Measurements from ENCODE around the gene PAPPA2.
A peak's percentile ranks its signal among the peaks of the same experiment; 100 is the strongest.
"Not testable (repeated sequence)": the region's sequence is repeated elsewhere in the genome, so short reads cannot be mapped to it uniquely, and the experiment has no call there.

Gene PAPPA2

GRCh38 chr1:176617881-176618280 is 154.9 kb downstream of the PAPPA2 start:
- no peak overlapping the region for H3K9ac ChIP-seq (ENCODE audit: low read length)
- H3K4me1 ChIP-seq (ENCODE audit: control insufficient read depth, insufficient read depth, low read length) = peaks cover 12% of the 10 kb centered on the region
- peaks cover 3% of the 10 kb centered on the region for H3K9me3 ChIP-seq (ENCODE audit: control insufficient read depth, low read length)
- no peak overlapping the region for H3K4me3 ChIP-seq (ENCODE audit: low read length)
- H3K36me3 ChIP-seq (ENCODE audit: control insufficient read depth, insufficient read depth, low read length, severe bottlenecking) = no peaks in the 10 kb centered on the region
- no peaks in the 10 kb centered on the region for H3K27me3 ChIP-seq (replicated peaks; ENCODE audit: control insufficient read depth, insufficient read depth, low read length)
- DNase-seq (ENCODE audit: low read depth) = no peak

GRCh38 chr1:176619261-176619660 is 156.3 kb downstream of the PAPPA2 start:
- no peak overlapping the region for H3K9ac ChIP-seq (ENCODE audit: low read length)
- no peaks in the 10 kb centered on the region for H3K27me3 ChIP-seq (replicated peaks; ENCODE audit: control insufficient read depth, insufficient read depth, low read length)
- H3K9me3 ChIP-seq (ENCODE audit: control insufficient read depth, low read length) = peaks cover 7% of the 10 kb centered on the region
- DNase-seq (ENCODE audit: low read depth) = no peak
- no peaks in the 10 kb centered on the region for H3K36me3 ChIP-seq (ENCODE audit: control insufficient read depth, insufficient read depth, low read length, severe bottlenecking)
- H3K4me1 ChIP-seq (ENCODE audit: control insufficient read depth, insufficient read depth, low read length) = peaks cover 12% of the 10 kb centered on the region
- no peak overlapping the region for H3K4me3 ChIP-seq (ENCODE audit: low read length)

- no peak for DNase-seq (ENCODE audit: low read depth)
- H3K4me1 ChIP-seq (ENCODE audit: control insufficient read depth, insufficient read depth, low read length) = no peaks in the 10 kb centered on the region
- H3K9ac ChIP-seq (ENCODE audit: low read length) = no peak overlapping the region
- no peaks in the 10 kb centered on the region for H3K27me3 ChIP-seq (replicated peaks; ENCODE audit: control insufficient read depth, insufficient read depth, low read length)
- H3K9me3 ChIP-seq (ENCODE audit: control insufficient read depth, low read length) = peaks cover 7% of the 10 kb centered on the region
- H3K4me3 ChIP-seq (ENCODE audit: low read length) = no peak overlapping the region
- no peaks in the 10 kb centered on the region for H3K36me3 ChIP-seq (ENCODE audit: control insufficient read depth, insufficient read depth, low read length, severe bottlenecking)
These were observed 162.4 kb downstream of the PAPPA2 start for GRCh38 chr1:176625365-176625764.

- H3K27me3 ChIP-seq (replicated peaks; ENCODE audit: control insufficient read depth, insufficient read depth, low read length) = no peaks in the 10 kb centered on the region
- H3K9me3 ChIP-seq (ENCODE audit: control insufficient read depth, low read length) = peaks cover 7% of the 10 kb centered on the region
- DNase-seq (ENCODE audit: low read depth) = no peak
- H3K36me3 ChIP-seq (ENCODE audit: control insufficient read depth, insufficient read depth, low read length, severe bottlenecking) = no peaks in the 10 kb centered on the region
- no peaks in the 10 kb centered on the region for H3K4me1 ChIP-seq (ENCODE audit: control insufficient read depth, insufficient read depth, low read length)
- H3K9ac ChIP-seq (ENCODE audit: low read length) = no peak overlapping the region
- H3K4me3 ChIP-seq (ENCODE audit: low read length) = no peak overlapping the region
These were observed 163.6 kb downstream of the PAPPA2 start for GRCh38 chr1:176626572-176627061.

GRCh38 chr1:176628775-176629174 is 165.8 kb downstream of the PAPPA2 start:
- H3K27me3 ChIP-seq (replicated peaks; ENCODE audit: control insufficient read depth, insufficient read depth, low read length) = no peaks in the 10 kb centered on the region
- H3K9ac ChIP-seq (ENCODE audit: low read length) = no peak overlapping the region
- H3K4me3 ChIP-seq (ENCODE audit: low read length) = no peak overlapping the region
- no peaks in the 10 kb centered on the region for H3K9me3 ChIP-seq (ENCODE audit: control insufficient read depth, low read length)
- H3K4me1 ChIP-seq (ENCODE audit: control insufficient read depth, insufficient read depth, low read length) = no peaks in the 10 kb centered on the region
- H3K36me3 ChIP-seq (ENCODE audit: control insufficient read depth, insufficient read depth, low read length, severe bottlenecking) = no peaks in the 10 kb centered on the region
- no peak for DNase-seq (ENCODE audit: low read depth)

GRCh38 chr1:176634733-176635132 is 171.8 kb downstream of the PAPPA2 start:
- H3K4me1 ChIP-seq (ENCODE audit: control insufficient read depth, insufficient read depth, low read length); H3K9ac ChIP-seq (ENCODE audit: low read length); H3K4me3 ChIP-seq (ENCODE audit: low read length): not testable (repeated sequence)

GRCh38 chr1:176638713-176639526 is 175.9 kb downstream of the PAPPA2 start:
- Histone ChIP-seq H3K9ac (ENCODE audit: low read length) (no peak overlapping the region), H3K36me3 (ENCODE audit: control insufficient read depth, insufficient read depth, low read length, severe bottlenecking) (no peaks in the 10 kb centered on the region), H3K4me1 (ENCODE audit: control insufficient read depth, insufficient read depth, low read length) (no peaks in the 10 kb centered on the region), H3K27me3 (replicated peaks; ENCODE audit: control insufficient read depth, insufficient read depth, low read length) (no peaks in the 10 kb centered on the region), H3K4me3 (ENCODE audit: low read length) (no peak overlapping the region), H3K9me3 (ENCODE audit: control insufficient read depth, low read length) (no peaks in the 10 kb centered on the region)
- DNase-seq (ENCODE audit: low read depth) = no peak

More at GRCh38 chr1:176634733-176635132, 171.8 kb downstream of the PAPPA2 start:
- not testable (repeated sequence) for H3K9me3 ChIP-seq (ENCODE audit: control insufficient read depth, low read length); H3K36me3 ChIP-seq (ENCODE audit: control insufficient read depth, insufficient read depth, low read length, severe bottlenecking); DNase-seq (ENCODE audit: low read depth); H3K27me3 ChIP-seq (replicated peaks; ENCODE audit: control insufficient read depth, insufficient read depth, low read length)

GRCh38 chr1:176643536-176643935 is 180.6 kb downstream of the PAPPA2 start:
- DNase-seq (ENCODE audit: low read depth) = peak; percentile 7
- no peaks in the 10 kb centered on the region for H3K4me1 ChIP-seq (ENCODE audit: control insufficient read depth, insufficient read depth, low read length)

GRCh38 chr1:176648556-176648955 is 185.6 kb downstream of the PAPPA2 start:
- peak overlapping the region; percentile 37 for H3K4me3 ChIP-seq (ENCODE audit: low read length)
- H3K36me3 ChIP-seq (ENCODE audit: control insufficient read depth, insufficient read depth, low read length, severe bottlenecking) = no peaks in the 10 kb centered on the region
- H3K27me3 ChIP-seq (replicated peaks; ENCODE audit: control insufficient read depth, insufficient read depth, low read length) = no peaks in the 10 kb centered on the region
- peaks cover 27% of the 10 kb centered on the region for H3K9me3 ChIP-seq (ENCODE audit: control insufficient read depth, low read length)
- no peak overlapping the region for H3K9ac ChIP-seq (ENCODE audit: low read length)
- H3K4me1 ChIP-seq (ENCODE audit: control insufficient read depth, insufficient read depth, low read length) = no peaks in the 10 kb centered on the region
- DNase-seq (ENCODE audit: low read depth) = no peak

More at GRCh38 chr1:176643536-176643935, 180.6 kb downstream of the PAPPA2 start:
- no peak overlapping the region for H3K9ac ChIP-seq (ENCODE audit: low read length)
- H3K4me3 ChIP-seq (ENCODE audit: low read length) = no peak overlapping the region
- H3K9me3 ChIP-seq (ENCODE audit: control insufficient read depth, low read length) = peaks cover 6% of the 10 kb centered on the region
- H3K27me3 ChIP-seq (replicated peaks; ENCODE audit: control insufficient read depth, insufficient read depth, low read length) = no peaks in the 10 kb centered on the region
- no peaks in the 10 kb centered on the region for H3K36me3 ChIP-seq (ENCODE audit: control insufficient read depth, insufficient read depth, low read length, severe bottlenecking)

GRCh38 chr1:176656257-176656995 is 193.5 kb downstream of the PAPPA2 start:
- Histone ChIP-seq H3K36me3 (ENCODE audit: control insufficient read depth, insufficient read depth, low read length, severe bottlenecking) (no peaks in the 10 kb centered on the region), H3K4me3 (ENCODE audit: low read length) (peak overlapping the region; percentile 42), H3K9ac (ENCODE audit: low read length) (peak overlapping the region; percentile 76), H3K4me1 (ENCODE audit: control insufficient read depth, insufficient read depth, low read length) (peaks cover 21% of the 10 kb centered on the region), H3K27me3 (replicated peaks; ENCODE audit: control insufficient read depth, insufficient read depth, low read length) (no peaks in the 10 kb centered on the region), H3K9me3 (ENCODE audit: control insufficient read depth, low read length) (peaks cover 10% of the 10 kb centered on the region)
- DNase-seq (ENCODE audit: low read depth) = peak; percentile 72

- no peak overlapping the region for H3K9ac ChIP-seq (ENCODE audit: low read length)
- no peaks in the 10 kb centered on the region for H3K27me3 ChIP-seq (replicated peaks; ENCODE audit: control insufficient read depth, insufficient read depth, low read length)
- H3K4me3 ChIP-seq (ENCODE audit: low read length) = no peak overlapping the region
- DNase-seq (ENCODE audit: low read depth) = no peak
- H3K36me3 ChIP-seq (ENCODE audit: control insufficient read depth, insufficient read depth, low read length, severe bottlenecking) = no peaks in the 10 kb centered on the region
- H3K4me1 ChIP-seq (ENCODE audit: control insufficient read depth, insufficient read depth, low read length) = no peaks in the 10 kb centered on the region
- H3K9me3 ChIP-seq (ENCODE audit: control insufficient read depth, low read length) = no peaks in the 10 kb centered on the region
These were observed 206.8 kb downstream of the PAPPA2 start for GRCh38 chr1:176669782-176670181.

Measured in adipocyte (in vitro differentiated cells).